Neutrophil (primary cell): ENCODE results near the gene OR4D6.

Source experiments
- H3K27ac ChIP-seq: fragments of 200-600 bp; sonication (generic); 2 replicates; pipeline ENCODE4 v1.5.1; 2016; ENCODE audit warnings: mild to moderate bottlenecking, moderate library complexity
- H3K27me3 ChIP-seq: fragments of 200-600 bp; sonication (generic); 2 replicates; pipeline ENCODE4 v1.6.0; 2016; ENCODE audit warnings: mild to moderate bottlenecking
- H3K36me3 ChIP-seq: fragments of 200-600 bp; sonication (generic); 2 replicates; pipeline ENCODE4 v1.5.1; 2017
- H3K4me1 ChIP-seq, 2 experiments: fragments of 200-600 bp in 1 of 2; sonication (generic) in 1 of 2; 1 replicate in 1 of 2; 2 replicates in 1 of 2; pipeline versions ENCODE4 v1.5.1 to v1.6.1; 2013 to 2016; ENCODE audit warnings: low read depth in 1 of 2, low read length in 1 of 2, mild to moderate bottlenecking in 1 of 2, moderate library complexity in 1 of 2; ENCODE audit not compliant: control insufficient read depth in 1 of 2, insufficient read depth in 1 of 2
- H3K4me3 ChIP-seq, 2 experiments: fragments of 200-600 bp in 1 of 2; sonication (generic) in 1 of 2; 1 replicate in 1 of 2; 2 replicates in 1 of 2; pipeline ENCODE4 v1.5.1; 2013 to 2016; ENCODE audit warnings: low read depth in 1 of 2, low read length in 1 of 2, mild to moderate bottlenecking in 1 of 2, moderate library complexity in 1 of 2
- H3K9me3 ChIP-seq: fragments of 200-600 bp; sonication (generic); 2 replicates; pipeline ENCODE4 v1.5.1; 2016
- TF ChIP-seq, protein P1 (sequence below): fragments of 200-600 bp; sonication (generic); IDR thresholded peaks from 2 replicates; pipeline ENCODE4 v1.5.1; 2016; ENCODE audit warnings: antibody characterized with exemption

OR4D6 gene

DNA sequence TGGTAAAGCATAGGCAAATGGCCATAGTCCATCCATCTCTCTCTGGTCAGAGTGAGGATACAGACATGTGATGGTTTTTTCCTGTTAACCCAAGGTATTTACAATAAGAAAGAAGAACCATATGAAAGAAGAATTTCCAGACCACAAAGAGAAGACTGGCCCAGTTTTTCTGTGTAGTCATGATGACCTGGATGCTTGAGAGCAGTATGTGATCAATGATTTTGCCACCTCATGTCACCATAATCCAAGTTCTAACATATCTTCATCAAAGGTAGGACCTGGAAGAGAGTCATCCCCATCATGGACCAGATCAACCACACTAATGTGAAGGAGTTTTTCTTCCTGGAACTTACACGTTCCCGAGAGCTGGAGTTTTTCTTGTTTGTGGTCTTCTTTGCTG, at the start of gene OR4D6:
Gene OR4D6, plus strand, starts transcription at position 301 of the 400 bp plus-strand sequence. Its CDS starts 0 bp downstream, at position 301.
- H3K4me3 ChIP-seq, result no peak within 1 kb of the TSS
- no peaks in the 10 kb centered on the region for H3K36me3 ChIP-seq
- TF ChIP-seq, protein P1, sequence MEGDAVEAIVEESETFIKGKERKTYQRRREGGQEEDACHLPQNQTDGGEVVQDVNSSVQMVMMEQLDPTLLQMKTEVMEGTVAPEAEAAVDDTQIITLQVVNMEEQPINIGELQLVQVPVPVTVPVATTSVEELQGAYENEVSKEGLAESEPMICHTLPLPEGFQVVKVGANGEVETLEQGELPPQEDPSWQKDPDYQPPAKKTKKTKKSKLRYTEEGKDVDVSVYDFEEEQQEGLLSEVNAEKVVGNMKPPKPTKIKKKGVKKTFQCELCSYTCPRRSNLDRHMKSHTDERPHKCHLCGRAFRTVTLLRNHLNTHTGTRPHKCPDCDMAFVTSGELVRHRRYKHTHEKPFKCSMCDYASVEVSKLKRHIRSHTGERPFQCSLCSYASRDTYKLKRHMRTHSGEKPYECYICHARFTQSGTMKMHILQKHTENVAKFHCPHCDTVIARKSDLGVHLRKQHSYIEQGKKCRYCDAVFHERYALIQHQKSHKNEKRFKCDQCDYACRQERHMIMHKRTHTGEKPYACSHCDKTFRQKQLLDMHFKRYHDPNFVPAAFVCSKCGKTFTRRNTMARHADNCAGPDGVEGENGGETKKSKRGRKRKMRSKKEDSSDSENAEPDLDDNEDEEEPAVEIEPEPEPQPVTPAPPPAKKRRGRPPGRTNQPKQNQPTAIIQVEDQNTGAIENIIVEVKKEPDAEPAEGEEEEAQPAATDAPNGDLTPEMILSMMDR, result no peak
- H3K27me3 ChIP-seq, result no peaks in the 10 kb centered on the region
- H3K4me1 ChIP-seq, result no peaks in the 10 kb centered on the region
- no peaks in the 10 kb centered on the region for H3K9me3 ChIP-seq
- no peak within 1 kb of the TSS for H3K27ac ChIP-seq

DNA sequence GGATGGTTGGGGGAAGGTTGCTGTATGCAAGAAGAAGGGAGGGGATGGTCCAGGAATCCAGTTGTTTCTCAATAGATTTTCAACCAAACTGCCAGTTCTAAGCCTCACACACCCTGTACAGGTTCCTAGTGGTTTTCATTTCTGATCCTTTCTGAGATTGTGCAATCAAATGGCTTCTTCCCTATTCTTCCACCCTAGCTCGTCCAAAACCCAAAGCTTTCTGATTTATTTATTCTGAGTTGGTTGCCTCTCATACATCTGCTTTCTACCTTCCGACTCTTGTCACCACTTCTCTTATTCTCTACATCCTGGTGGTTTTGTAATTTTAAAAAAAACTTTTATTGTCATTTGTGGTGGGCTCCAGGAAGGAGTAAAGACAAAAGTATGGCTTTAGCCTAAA, 43.1 kb upstream of the OR4D6 start:
- no peaks in the 10 kb centered on the region for H3K9me3 ChIP-seq
- no peaks in the 10 kb centered on the region for H3K36me3 ChIP-seq
- TF ChIP-seq, protein P1, result no peak
- H3K4me1 ChIP-seq, result no peaks in the 10 kb centered on the region
- no peak overlapping the region for H3K4me3 ChIP-seq
- no peak overlapping the region for H3K27ac ChIP-seq
- H3K27me3 ChIP-seq, result peaks cover 7% of the 10 kb centered on the region

DNA sequence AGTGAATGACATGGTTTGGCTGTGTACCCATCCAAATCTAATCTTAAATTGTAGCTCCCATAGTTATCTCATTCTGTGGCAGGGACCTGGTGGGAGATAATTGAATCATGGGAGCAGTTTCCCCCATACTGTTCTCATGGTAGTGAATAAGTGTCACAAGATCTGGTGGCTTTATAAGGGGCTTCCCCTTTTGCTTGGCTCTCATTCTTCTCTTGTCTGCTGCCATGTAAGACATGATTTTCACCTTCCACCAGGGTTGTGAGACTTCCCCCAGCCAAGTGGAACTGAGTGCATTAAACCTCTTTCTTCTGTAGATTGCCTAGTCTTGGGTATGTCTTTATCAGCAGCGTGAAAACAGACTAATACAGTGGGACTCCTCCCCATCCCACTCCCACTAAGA, 41.6 kb upstream of the OR4D6 start:
- Histone ChIP-seq H3K9me3 (no peaks in the 10 kb centered on the region), H3K4me1 (no peaks in the 10 kb centered on the region), H3K4me3 (no peak overlapping the region), H3K27ac (no peak overlapping the region), H3K36me3 (no peaks in the 10 kb centered on the region), H3K27me3 (peaks cover 7% of the 10 kb centered on the region)
- TF ChIP-seq, protein P1, result no peak

DNA sequence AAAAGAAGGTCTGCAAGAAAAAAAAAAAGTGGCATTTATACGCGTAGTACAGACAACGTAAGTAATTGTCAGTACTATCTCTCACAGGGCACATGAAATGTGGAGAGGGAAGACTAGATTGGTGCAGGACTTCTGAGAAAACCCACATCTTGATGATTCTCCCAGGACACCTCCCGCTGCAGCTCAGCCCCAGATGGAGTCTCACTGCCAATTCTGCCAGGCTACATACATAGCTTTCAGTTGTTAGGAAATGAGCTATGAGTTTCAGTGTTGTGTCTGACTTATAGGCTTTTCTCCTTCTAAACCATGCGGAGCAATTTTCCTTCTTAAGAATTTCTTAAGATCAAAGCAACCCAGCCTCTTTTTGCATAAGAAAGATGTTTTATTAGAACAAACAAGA, 40.1 kb upstream of the OR4D6 start:
- Histone ChIP-seq H3K27ac (no peak overlapping the region), H3K9me3 (no peaks in the 10 kb centered on the region), H3K4me1 (no peaks in the 10 kb centered on the region), H3K4me3 (no peak overlapping the region), H3K27me3 (peaks cover 7% of the 10 kb centered on the region), H3K36me3 (no peaks in the 10 kb centered on the region)
- TF ChIP-seq, protein P1, result no peak

DNA sequence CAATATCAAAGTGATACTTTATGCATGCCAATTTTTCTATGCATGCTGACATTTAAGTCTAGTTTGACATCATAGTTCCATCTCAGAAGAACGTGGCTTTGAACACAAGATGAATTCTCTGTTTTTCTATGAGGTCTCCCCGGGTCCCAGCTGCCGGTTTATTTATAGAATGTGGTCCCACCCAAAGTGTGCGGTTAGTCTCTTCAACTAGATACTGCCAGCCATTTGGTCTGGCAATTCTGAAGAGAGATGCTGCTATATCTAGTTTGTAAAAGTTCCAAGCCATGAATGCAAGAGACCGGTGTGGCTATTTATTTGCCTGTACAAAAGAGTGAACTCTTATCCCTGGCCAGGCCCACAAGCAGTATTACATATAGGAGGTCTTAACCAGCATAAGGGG, 39.7 kb upstream of the OR4D6 start:
- Histone ChIP-seq H3K9me3 (no peaks in the 10 kb centered on the region), H3K27ac (no peak overlapping the region), H3K4me3 (no peak overlapping the region), H3K27me3 (peaks cover 7% of the 10 kb centered on the region), H3K4me1 (no peaks in the 10 kb centered on the region), H3K36me3 (no peaks in the 10 kb centered on the region)
- TF ChIP-seq, protein P1, result no peak

DNA sequence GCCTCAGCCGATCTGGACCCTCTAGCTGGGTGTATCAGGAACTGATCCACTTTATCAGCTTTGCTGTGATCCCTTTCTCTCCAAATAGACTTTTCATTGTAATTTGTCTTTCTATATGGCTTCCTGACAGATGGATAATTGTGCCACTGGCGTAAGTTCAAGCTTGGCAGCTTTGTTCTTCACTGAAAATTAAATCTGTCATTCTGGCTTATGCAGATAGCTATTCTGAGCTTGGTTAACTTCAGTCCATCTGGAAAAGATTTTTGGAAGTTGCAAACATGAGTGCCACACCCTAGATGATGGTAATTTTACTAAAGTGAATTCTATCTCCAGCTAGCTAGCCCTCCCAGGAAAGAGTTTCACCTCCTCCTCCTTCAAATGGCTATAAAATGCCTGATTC, 38.6 kb upstream of the OR4D6 start:
- no peaks in the 10 kb centered on the region for H3K36me3 ChIP-seq
- TF ChIP-seq, protein P1, result no peak
- H3K27ac ChIP-seq, result no peak overlapping the region
- no peaks in the 10 kb centered on the region for H3K4me1 ChIP-seq
- no peaks in the 10 kb centered on the region for H3K9me3 ChIP-seq
- peaks cover 7% of the 10 kb centered on the region for H3K27me3 ChIP-seq
- no peak overlapping the region for H3K4me3 ChIP-seq
